ENCODE data around the gene HS3ST2. TPM values are rescaled to one million over a fixed set of nuclear protein-coding genes. Genes with fewer than 3 reads are reported as not detected.

HS3ST2 gene
- total and polyA plus RNA-seq, 2 experiments from 2014 or later = 1.4 to 3.2 TPM

DNA sequence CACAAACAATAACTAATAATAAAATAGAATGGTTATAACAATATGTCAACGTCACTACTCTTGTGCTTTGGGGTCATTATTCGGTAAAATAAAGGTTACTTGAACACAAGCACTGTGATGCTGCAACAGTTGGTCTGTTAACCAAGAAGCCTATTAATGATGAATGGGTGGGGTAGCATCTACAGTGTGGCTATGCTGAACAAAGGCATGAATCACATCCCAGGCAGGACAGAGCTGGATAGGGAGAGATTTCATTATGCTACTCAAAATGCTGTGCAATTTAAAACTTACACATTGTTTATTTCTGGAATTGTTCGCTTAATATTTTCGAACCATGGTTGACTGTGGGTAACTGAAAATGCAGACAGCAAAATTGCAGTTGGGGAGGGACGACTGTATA, 9.1 kb upstream of the HS3ST2 start:
- Mint-ChIP-seq H3K27me3 (ENCODE audit: insufficient read depth, low read depth, poor library complexity) (no peaks in the 10 kb centered on the region), H3K4me3 (no peak overlapping the region), H3K9me3 (no peaks in the 10 kb centered on the region), H3K4me1 (peaks cover 3% of the 10 kb centered on the region; the same call in 1 of the 3 replicates), H3K36me3 (ENCODE audit: low read depth) (no peaks in the 10 kb centered on the region), H3K27ac (no peak overlapping the region)
- Histone ChIP-seq H3K9me2 (ENCODE audit: insufficient read depth) (no peaks in the 10 kb centered on the region), H3K4me2 (no peak overlapping the region), H3K4me3 (no peak overlapping the region), H4K20me1 (replicated peaks; ENCODE audit: insufficient read depth) (no peaks in the 10 kb centered on the region), H3K27me3 (ENCODE audit: insufficient read depth) (no peaks in the 10 kb centered on the region), H3F3A (replicated peaks; ENCODE audit: low read depth) (no peaks in the 10 kb centered on the region), H3K36me3 (ENCODE audit: insufficient read depth) (no peaks in the 10 kb centered on the region), H3K27ac (ENCODE audit: low read depth) (no peak overlapping the region), H3K4me1 (ENCODE audit: insufficient read depth) (no peaks in the 10 kb centered on the region), H2AFZ (no peak overlapping the region), H3K79me2 (replicated peaks; ENCODE audit: insufficient read depth) (no peaks in the 10 kb centered on the region)
- no peak for DNase-seq (ENCODE audit: low spot score)
- no peak for ATAC-seq
- no peak for TF ChIP-seq ZNF331 (CRISPR knock-in tag; IDR thresholded peaks at IDR 0.05; ENCODE audit: low read depth)
- TF ChIP-seq CREB1 (CRISPR knock-in tag; IDR thresholded peaks at IDR 0.05; ENCODE audit: low read depth) = no peak
- no peak for TF ChIP-seq EZH2phosphoT487 (IDR thresholded peaks at IDR 0.05; ENCODE audit: unreplicated experiment)
- TF ChIP-seq, protein P1, sequence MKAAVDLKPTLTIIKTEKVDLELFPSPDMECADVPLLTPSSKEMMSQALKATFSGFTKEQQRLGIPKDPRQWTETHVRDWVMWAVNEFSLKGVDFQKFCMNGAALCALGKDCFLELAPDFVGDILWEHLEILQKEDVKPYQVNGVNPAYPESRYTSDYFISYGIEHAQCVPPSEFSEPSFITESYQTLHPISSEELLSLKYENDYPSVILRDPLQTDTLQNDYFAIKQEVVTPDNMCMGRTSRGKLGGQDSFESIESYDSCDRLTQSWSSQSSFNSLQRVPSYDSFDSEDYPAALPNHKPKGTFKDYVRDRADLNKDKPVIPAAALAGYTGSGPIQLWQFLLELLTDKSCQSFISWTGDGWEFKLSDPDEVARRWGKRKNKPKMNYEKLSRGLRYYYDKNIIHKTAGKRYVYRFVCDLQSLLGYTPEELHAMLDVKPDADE (IDR thresholded peaks at IDR 0.05) = no peak

DNA sequence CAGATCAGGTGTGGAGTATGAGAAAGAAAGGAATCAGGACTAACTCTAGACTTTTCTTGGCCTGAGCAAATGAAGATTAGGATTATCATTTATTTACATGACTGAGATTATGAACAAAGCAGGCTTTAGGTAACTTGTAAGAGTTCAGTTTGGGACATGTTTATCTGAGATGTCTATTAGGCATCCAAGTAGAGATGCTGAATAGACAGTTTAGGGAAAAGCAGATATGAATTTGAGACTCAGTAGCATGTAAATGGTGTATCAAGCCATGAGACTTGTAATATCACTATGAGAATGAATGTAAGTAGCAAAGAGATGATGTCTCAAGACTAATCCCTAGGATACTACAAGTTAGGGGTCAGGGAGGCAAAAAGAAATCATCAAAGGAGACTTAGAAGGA, 8.6 kb upstream of the HS3ST2 start:
- Histone ChIP-seq H3K9me2 (ENCODE audit: insufficient read depth) (no peaks in the 10 kb centered on the region), H2AFZ (no peak overlapping the region), H3K36me3 (ENCODE audit: insufficient read depth) (no peaks in the 10 kb centered on the region), H3K4me2 (no peak overlapping the region), H4K20me1 (replicated peaks; ENCODE audit: insufficient read depth) (no peaks in the 10 kb centered on the region), H3K27ac (ENCODE audit: low read depth) (no peak overlapping the region), H3F3A (replicated peaks; ENCODE audit: low read depth) (no peaks in the 10 kb centered on the region), H3K27me3 (ENCODE audit: insufficient read depth) (no peaks in the 10 kb centered on the region), H3K4me3 (no peak overlapping the region), H3K4me1 (ENCODE audit: insufficient read depth) (no peaks in the 10 kb centered on the region), H3K79me2 (replicated peaks; ENCODE audit: insufficient read depth) (no peaks in the 10 kb centered on the region)
- Mint-ChIP-seq H3K9me3 (no peaks in the 10 kb centered on the region), H3K27ac (no peak overlapping the region), H3K36me3 (ENCODE audit: low read depth) (no peaks in the 10 kb centered on the region), H3K27me3 (ENCODE audit: insufficient read depth, low read depth, poor library complexity) (no peaks in the 10 kb centered on the region), H3K4me1 (peaks cover 3% of the 10 kb centered on the region; the same call in 1 of the 3 replicates), H3K4me3 (no peak overlapping the region)
- ATAC-seq (no peak), DNase-seq (ENCODE audit: low spot score) (no peak)
- no peak for TF ChIP-seq EZH2phosphoT487 (IDR thresholded peaks at IDR 0.05; ENCODE audit: unreplicated experiment)
- TF ChIP-seq, protein P2, sequence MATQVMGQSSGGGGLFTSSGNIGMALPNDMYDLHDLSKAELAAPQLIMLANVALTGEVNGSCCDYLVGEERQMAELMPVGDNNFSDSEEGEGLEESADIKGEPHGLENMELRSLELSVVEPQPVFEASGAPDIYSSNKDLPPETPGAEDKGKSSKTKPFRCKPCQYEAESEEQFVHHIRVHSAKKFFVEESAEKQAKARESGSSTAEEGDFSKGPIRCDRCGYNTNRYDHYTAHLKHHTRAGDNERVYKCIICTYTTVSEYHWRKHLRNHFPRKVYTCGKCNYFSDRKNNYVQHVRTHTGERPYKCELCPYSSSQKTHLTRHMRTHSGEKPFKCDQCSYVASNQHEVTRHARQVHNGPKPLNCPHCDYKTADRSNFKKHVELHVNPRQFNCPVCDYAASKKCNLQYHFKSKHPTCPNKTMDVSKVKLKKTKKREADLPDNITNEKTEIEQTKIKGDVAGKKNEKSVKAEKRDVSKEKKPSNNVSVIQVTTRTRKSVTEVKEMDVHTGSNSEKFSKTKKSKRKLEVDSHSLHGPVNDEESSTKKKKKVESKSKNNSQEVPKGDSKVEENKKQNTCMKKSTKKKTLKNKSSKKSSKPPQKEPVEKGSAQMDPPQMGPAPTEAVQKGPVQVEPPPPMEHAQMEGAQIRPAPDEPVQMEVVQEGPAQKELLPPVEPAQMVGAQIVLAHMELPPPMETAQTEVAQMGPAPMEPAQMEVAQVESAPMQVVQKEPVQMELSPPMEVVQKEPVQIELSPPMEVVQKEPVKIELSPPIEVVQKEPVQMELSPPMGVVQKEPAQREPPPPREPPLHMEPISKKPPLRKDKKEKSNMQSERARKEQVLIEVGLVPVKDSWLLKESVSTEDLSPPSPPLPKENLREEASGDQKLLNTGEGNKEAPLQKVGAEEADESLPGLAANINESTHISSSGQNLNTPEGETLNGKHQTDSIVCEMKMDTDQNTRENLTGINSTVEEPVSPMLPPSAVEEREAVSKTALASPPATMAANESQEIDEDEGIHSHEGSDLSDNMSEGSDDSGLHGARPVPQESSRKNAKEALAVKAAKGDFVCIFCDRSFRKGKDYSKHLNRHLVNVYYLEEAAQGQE (IDR thresholded peaks at IDR 0.05; ENCODE audit: unreplicated experiment) = no peak
- TF ChIP-seq, protein P1 (IDR thresholded peaks at IDR 0.05) = no peak
- TF ChIP-seq, protein P3, sequence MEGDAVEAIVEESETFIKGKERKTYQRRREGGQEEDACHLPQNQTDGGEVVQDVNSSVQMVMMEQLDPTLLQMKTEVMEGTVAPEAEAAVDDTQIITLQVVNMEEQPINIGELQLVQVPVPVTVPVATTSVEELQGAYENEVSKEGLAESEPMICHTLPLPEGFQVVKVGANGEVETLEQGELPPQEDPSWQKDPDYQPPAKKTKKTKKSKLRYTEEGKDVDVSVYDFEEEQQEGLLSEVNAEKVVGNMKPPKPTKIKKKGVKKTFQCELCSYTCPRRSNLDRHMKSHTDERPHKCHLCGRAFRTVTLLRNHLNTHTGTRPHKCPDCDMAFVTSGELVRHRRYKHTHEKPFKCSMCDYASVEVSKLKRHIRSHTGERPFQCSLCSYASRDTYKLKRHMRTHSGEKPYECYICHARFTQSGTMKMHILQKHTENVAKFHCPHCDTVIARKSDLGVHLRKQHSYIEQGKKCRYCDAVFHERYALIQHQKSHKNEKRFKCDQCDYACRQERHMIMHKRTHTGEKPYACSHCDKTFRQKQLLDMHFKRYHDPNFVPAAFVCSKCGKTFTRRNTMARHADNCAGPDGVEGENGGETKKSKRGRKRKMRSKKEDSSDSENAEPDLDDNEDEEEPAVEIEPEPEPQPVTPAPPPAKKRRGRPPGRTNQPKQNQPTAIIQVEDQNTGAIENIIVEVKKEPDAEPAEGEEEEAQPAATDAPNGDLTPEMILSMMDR (conservative IDR thresholded peaks at IDR 0.05; ENCODE audit: low read depth in 2 of 2) = no peak
- no peak for TF ChIP-seq JUNB (IDR thresholded peaks at IDR 0.05; ENCODE audit: unreplicated experiment)
- no peak for TF ChIP-seq CREB1 (CRISPR knock-in tag; IDR thresholded peaks at IDR 0.05; ENCODE audit: low read depth)

Data from GM23338 (cell line).